Transverse colon (tissue), 4 donors: Measurements from ENCODE around the gene APLN.

Experiments used
- EP300 ChIP-seq: sonication (generic); formaldehyde crosslinking; IDR thresholded peaks from one replicate; pipeline ENCODE4 v1.6.1; 2017; ENCODE audit warnings: antibody characterized with exemption, low read depth
- POLR2A ChIP-seq: fragments of 450-650 bp; IDR thresholded peaks from one replicate; pipeline ENCODE4 v1.6.1; 2016; ENCODE audit warnings: antibody characterized with exemption, mild to moderate bottlenecking, moderate library complexity
- POLR2AphosphoS5 ChIP-seq, 3 donors: sonication (generic); formaldehyde crosslinking; IDR thresholded peaks; one replicate each; pipeline ENCODE4 v1.6.1; 2016; ENCODE audit warnings: antibody characterized with exemption in 3 of 3
- TF ChIP-seq, protein P1 (sequence below), 5 experiments: fragments of 200-600 bp in 3 of 5; fragments of 450-650 bp in 2 of 5; sonication (generic) in 3 of 5; IDR thresholded peaks; 1 replicate in 2 of 5; 2 replicates in 3 of 5; pipeline ENCODE4 v1.5.1; 2016 to 2017; ENCODE audit warnings: antibody characterized with exemption in 5 of 5, inconsistent platforms in 3 of 5, mild to moderate bottlenecking in 2 of 5, moderate library complexity in 1 of 5

- no peak for TF ChIP-seq EP300
- TF ChIP-seq POLR2A, result no peak
- TF ChIP-seq, protein P1, sequence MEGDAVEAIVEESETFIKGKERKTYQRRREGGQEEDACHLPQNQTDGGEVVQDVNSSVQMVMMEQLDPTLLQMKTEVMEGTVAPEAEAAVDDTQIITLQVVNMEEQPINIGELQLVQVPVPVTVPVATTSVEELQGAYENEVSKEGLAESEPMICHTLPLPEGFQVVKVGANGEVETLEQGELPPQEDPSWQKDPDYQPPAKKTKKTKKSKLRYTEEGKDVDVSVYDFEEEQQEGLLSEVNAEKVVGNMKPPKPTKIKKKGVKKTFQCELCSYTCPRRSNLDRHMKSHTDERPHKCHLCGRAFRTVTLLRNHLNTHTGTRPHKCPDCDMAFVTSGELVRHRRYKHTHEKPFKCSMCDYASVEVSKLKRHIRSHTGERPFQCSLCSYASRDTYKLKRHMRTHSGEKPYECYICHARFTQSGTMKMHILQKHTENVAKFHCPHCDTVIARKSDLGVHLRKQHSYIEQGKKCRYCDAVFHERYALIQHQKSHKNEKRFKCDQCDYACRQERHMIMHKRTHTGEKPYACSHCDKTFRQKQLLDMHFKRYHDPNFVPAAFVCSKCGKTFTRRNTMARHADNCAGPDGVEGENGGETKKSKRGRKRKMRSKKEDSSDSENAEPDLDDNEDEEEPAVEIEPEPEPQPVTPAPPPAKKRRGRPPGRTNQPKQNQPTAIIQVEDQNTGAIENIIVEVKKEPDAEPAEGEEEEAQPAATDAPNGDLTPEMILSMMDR (IDR thresholded peaks at IDR 0.05), result no peak
- no peak for TF ChIP-seq POLR2AphosphoS5 (IDR thresholded peaks at IDR 0.05)
Observed at GRCh38 chrX:129659861-129660260, 5.1 kb upstream of the APLN start.
